Embryonic facial prominence (tissue), 1 donor: ENCODE data around the gene STAG1.
"Not testable (repeated sequence)": the region's sequence is repeated elsewhere in the genome, so short reads cannot be mapped to it uniquely, and the experiment has no call there.

Source experiments
- DNase-seq: peaks from one replicate; pipeline ENCODE4 v3.0.0-alpha.2; 2016; ENCODE audit errors: extremely low spot score

STAG1 gene

DNA sequence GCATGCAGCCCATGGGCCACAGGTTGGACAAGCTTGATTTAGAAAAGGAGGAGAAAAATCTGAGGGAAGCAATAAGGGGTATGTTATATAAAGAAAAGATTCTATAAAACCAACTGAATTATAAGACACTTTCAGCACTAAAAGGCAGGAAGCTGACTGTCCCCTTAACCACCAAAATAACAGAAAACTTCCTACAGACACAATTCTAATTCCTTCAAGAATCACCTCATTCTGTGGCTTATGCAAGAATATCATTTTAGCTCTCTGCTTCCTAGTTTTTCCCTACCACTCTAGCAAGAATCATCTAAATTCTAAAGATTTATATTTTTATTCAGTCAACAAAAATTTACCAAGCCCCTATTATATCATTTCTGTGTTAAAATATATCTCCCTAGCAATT lies 6.3 kb downstream of the STAG1 start:
- DNase-seq, result no peak

DNA sequence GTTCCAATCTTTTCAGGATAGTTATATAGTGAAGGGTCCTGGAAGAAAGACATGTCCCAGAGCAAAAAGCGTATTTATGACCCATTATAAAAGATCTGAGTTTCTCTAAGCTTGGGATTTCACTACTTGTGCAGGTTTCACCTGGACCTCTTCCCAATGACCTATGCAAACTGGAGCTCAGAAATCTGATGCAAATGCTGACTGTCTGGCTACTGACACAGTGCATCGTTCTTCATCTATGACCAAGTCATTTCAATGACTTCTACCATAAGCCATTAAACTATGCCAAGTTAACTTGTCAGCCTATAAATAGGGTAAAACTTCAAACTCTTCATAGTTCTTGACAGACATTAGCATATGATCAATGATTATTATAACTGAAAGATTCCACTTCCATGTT lies 11.1 kb downstream of the STAG1 start:
- no peak for DNase-seq

DNA sequence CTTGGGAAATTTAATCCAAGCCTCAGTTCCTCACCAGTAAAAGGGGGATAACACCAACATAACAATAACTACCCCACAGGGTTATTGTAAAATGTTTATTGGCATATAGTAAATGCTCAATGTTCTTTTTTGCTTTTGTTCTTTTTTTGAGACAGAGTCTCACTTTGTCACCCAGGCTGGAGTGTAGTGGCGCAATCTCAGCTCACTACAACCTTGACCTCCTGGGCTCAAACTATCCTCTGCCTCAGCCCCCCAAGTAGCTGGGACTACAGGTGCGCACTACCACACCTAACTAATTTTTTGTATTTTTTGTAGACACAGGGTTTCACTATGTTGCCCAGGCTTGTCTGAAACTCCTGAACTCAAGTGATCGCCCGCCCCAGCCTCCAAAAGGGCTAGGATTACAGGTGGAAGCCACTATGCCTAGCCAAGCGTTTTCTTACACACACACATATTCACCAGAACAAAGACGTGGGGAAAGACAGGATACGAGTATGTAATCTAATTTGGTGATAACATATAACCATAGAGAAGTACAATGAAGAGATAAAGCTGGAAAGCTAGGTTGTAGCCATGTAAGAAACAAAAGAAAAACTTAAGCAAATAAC lies 11.7 kb downstream of the STAG1 start:
- DNase-seq, result no peak

DNA sequence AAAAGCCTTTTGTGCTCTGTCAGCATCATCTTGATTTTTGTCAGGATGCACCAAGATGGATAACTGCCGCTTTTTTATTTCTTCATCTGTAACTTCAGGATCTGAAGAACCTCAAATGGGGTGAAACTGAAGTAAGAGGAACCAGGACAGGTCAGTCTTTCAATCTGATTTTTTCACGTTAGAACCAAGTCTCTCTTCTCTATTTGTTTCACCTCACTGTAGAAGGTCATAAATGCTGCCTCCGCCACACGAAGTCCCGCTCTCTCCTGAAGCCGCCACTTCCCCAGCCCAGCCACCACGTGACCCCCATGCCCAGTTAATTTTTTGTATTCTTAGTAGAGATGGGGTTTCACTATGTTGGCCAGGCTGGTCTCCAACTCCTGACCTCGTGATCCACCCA lies 15.2 kb downstream of the STAG1 start:
- not testable (repeated sequence) for DNase-seq

DNA sequence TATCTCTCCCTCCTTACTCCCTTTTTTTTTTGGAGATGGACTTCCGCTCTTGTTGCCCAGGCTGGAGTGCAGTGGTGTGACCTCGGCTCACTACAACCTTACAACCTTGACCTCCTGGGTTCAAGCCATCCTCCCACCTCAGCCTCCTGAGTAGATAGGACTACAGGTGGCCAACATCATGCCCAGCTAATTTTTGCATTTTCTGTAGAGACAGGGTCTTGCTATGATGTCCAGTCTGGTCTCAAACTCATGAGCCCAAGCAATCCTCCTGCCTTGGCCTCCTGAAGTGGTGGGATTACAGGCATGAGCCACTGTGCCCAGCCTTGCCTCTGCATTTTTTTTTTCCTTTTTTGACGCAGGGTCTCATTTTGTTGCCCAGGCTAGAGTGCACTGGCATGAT lies 17.1 kb downstream of the STAG1 start:
- DNase-seq, result no peak

- DNase-seq, result no peak
Observed at GRCh38 chr3:136734382-136735070, 17.7 kb downstream of the STAG1 start.

DNA sequence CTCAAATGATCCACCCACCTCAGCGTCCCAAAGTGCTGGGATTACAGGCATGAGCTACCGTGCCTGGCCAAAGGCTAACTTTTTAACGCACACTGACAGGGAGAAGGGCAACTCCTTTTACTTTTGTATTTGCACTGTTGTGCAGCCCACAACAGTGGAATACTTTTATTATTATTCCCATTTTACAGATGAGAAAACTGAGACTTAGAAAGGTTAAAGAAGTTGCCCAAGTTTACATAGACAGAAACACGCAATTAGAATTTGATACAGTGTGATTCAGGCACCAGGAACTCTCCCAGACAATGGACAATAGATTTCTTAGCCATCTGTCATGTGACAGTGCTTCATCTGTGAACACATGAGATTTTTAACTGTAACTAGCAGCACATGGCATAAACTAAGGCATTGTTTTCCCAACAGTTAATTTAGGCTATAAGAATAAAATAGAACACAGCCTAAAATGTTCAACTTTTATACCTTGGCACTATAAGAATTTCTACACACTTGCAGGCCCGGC lies 18.8 kb downstream of the STAG1 start:
- DNase-seq, result no peak

DNA sequence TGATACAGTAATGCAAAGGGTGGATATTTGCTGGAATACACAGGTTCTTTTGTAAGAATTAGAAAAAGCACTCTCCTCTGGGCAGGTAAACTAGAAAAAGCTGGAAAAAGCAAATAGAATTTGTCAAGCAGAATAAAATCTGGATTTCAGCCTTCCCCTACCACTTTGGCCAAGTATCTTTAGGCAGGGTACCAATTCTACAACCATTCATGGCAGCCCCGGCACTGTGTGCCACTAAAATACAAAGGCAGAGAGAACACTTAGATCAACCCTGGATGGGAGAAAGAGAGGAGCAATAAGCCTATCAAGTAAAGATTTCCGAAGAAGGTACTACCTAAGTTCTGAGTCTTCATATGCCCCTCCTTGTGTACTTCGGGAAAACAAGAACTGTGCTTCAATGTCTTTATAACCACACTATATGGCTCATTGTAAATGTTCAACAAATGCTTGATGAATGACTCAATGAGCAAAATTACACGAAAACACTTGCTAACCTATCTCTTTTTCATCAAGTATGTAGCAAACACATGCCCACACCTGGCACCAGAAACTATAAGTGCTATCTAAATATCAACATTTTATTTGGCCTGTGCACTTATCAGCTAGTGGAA lies 20.8 kb downstream of the STAG1 start:
- DNase-seq, result no peak

GRCh38 chr3:136730595-136731273 lies 21.4 kb downstream of the STAG1 start:
- no peak for DNase-seq

- DNase-seq, result no peak
Observed at GRCh38 chr3:136728918-136729317, 23.3 kb downstream of the STAG1 start.

GRCh38 chr3:136728473-136728872 lies 23.7 kb downstream of the STAG1 start:
- no peak for DNase-seq

GRCh38 chr3:136725468-136725867 lies 26.7 kb downstream of the STAG1 start:
- DNase-seq, result no peak

GRCh38 chr3:136722916-136723315 lies 29.3 kb downstream of the STAG1 start:
- not testable (repeated sequence) for DNase-seq

GRCh38 chr3:136722399-136722798 lies 29.8 kb downstream of the STAG1 start:
- DNase-seq, result not testable (repeated sequence)

GRCh38 chr3:136720091-136720490 lies 32.1 kb downstream of the STAG1 start:
- DNase-seq, result no peak

GRCh38 chr3:136716629-136717028 lies 35.5 kb downstream of the STAG1 start:
- DNase-seq, result no peak

GRCh38 chr3:136714020-136714419 lies 38.2 kb downstream of the STAG1 start:
- DNase-seq, result no peak

DNA sequence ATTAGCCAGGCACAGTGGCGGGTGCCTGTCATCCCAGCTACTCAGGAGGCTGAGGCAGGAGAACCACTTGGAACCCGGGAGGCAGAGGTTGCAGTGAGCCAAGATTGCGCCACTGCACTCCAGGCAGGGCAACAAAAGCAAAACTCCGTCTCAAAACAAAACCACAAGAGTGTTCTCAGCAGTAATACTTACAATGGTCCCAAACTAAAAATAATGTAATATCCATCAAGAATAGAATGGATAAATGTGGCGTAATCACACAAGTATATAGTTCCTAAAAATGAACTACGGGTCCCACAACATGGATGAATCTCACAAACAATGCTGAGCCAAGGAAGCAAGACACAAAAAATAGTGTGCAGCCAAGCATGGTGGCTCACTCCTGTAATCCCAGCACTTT lies 39.2 kb downstream of the STAG1 start:
- DNase-seq, result no peak

DNA sequence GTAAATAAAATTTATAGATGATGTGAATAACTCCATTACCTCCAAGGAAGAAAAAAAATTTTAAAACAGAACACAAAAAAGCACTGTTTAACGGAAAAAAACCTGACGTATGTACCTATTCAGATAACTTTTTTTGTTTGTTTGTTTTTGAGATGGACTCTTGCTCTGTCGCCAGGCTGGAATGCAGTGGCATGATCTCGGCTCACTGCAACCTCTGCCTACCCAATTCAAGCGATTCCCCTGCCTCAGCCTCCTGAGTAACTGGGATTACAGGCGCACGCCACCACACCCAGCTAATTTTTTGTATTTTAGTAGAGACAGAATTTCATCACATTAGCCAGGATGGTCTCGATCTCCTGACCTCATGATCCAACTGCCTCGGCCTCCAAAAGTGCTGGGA lies 40.3 kb downstream of the STAG1 start:
- DNase-seq, result not testable (repeated sequence)

DNA sequence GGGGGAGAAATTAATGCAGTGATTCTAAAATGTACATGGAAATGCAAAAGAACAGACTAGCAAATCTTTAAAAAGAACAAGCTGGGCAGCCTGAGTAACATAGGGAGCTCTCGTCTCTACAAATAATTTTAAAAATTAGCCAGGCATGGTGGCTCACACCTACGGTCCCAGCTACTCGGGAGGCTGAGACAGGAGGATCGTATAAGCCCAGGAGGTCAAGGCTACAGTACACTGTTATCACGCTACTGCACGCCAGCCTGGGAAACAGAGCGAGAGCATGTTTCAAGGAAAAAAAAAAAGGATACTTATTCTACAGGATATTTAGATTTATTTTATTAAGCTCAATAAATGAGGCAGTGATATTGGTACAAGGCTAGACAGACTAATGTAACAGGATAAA lies 40.9 kb downstream of the STAG1 start:
- no peak for DNase-seq

DNA sequence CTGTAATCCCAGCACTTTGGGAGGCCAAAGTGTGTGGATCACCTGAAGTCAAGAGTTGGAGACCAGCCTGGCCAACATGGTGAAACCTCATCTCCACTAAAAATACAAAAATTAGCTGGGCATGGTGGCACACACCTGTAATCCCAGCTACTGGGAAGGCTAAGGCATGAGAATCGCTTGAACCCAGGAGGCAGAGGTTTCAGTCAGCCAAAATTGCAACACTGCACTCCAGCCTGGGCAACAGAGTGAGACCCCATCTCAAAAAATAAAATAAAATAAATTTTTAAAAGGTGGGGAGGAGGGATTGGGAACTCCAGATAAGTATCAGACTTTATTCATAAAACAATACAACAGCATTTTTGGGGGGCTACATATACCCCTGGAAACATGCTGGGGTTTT lies 42.4 kb downstream of the STAG1 start:
- DNase-seq, result not testable (repeated sequence)

- DNase-seq, result no peak
Observed at GRCh38 chr3:136708333-136708985, 43.7 kb downstream of the STAG1 start.
